GM12874 (cell line): ENCODE results near the gene ARID1B.

Experiments
- TF ChIP-seq, protein P1 (sequence below): IDR thresholded peaks from 2 replicates; pipeline ENCODE4 v1.5.1; 2011; ENCODE audit warnings: low read depth, mild to moderate bottlenecking, control low read depth, low read length, moderate library complexity; ENCODE audit not compliant: insufficient read depth

The ARID1B gene

GRCh38 chr6:156797901-156798735, 20.9 kb downstream of the ARID1B start:
- TF ChIP-seq, protein P1, sequence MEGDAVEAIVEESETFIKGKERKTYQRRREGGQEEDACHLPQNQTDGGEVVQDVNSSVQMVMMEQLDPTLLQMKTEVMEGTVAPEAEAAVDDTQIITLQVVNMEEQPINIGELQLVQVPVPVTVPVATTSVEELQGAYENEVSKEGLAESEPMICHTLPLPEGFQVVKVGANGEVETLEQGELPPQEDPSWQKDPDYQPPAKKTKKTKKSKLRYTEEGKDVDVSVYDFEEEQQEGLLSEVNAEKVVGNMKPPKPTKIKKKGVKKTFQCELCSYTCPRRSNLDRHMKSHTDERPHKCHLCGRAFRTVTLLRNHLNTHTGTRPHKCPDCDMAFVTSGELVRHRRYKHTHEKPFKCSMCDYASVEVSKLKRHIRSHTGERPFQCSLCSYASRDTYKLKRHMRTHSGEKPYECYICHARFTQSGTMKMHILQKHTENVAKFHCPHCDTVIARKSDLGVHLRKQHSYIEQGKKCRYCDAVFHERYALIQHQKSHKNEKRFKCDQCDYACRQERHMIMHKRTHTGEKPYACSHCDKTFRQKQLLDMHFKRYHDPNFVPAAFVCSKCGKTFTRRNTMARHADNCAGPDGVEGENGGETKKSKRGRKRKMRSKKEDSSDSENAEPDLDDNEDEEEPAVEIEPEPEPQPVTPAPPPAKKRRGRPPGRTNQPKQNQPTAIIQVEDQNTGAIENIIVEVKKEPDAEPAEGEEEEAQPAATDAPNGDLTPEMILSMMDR, result no peak

DNA sequence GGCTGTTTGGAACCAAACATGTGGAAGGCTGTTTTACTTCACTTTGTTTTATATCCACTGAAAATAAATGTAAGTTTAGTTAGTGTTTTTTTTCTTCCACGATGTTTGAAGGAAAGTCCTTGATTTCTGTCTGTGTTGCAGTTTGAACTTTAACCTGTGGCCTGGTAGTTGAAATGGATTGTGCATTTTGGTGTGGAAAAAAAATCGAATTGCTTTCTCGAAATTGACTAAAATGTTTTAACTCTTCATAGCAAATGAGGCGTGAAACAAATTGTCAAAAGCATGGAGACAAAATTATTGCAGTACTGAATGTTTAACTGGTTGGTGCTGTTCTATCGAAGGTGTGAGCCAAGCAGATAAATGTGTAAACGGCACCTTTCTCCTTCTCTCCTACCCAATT, 24.5 kb downstream of the ARID1B start:
- TF ChIP-seq, protein P1, result no peak

DNA sequence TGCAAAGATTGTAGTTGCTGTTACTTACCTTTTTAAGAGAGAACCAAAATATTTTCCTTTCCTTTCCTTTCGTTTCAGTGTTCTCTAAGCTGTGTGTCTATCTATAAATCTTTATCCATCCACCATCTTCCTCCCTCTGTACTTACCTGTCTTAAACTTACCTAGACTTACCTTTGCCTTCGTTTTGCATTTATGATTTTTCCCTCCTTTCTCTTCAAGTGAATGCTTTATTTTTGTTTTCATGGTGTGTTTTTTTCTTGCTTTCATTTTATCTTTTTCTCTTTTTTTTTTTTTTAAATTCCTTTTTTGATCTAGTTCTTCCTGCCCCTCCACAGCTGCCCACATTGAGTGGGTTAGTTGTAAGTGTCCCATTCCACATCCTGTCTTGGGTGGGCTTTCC, 26.2 kb downstream of the ARID1B start:
- TF ChIP-seq, protein P1, result no peak

DNA sequence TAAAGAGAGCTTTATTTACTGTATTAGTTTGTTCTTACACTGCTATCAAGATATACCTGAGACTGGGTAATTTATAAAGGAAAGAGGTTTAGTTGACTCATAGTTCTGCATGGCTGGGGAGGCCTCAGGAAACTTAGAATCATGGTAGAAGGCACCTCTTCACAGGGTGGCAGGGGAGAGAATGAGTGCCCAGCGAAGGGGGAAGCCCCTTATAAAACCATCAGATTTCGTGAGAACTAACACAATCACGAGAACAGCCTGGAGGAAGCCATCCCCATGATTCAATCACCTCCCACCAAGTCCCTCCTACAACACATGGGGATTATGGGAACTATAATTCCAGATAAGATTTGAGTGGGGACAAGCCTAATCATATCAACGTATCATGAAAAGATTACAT, 27.2 kb downstream of the ARID1B start:
- TF ChIP-seq, protein P1, result no peak

DNA sequence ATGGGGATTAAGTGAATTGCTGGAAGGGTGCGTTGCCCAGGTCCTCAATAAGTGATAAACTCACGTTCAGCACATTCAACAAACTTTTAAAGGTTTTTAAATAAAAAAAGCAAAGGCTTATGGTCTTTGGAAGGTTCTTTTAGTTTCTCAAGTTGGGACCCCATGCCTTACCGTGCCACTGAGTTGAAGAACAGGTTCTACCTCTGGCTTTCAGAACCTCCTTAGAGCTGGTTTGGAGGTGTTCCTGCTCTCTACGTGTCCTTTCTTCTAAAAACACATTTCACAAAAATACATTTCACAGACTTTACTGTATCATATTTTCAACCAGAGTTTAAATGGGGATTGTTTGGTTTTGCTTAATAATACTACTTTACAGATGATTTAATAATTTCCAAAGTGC, 29.0 kb downstream of the ARID1B start:
- TF ChIP-seq, protein P1, result no peak

DNA sequence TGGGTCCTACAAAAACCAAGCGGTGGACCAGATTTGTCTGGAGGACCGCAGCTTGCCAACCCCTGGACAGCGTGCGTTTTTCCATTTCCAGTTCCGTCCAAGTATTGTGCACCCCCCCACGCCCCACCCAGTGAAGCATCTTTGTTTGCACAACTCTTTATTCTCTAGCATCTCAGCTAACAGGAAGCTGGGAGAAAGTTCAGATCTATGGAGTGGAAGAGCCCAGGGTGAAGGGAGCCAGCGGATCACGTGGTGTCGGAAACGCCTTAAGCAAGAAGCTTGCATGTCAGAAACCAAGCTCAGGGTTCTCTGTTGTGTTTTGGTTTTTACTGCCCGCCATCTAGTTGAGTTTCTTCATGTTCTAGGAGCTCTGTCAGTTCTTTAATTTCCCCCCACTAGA, 29.9 kb downstream of the ARID1B start:
- TF ChIP-seq, protein P1, result no peak

DNA sequence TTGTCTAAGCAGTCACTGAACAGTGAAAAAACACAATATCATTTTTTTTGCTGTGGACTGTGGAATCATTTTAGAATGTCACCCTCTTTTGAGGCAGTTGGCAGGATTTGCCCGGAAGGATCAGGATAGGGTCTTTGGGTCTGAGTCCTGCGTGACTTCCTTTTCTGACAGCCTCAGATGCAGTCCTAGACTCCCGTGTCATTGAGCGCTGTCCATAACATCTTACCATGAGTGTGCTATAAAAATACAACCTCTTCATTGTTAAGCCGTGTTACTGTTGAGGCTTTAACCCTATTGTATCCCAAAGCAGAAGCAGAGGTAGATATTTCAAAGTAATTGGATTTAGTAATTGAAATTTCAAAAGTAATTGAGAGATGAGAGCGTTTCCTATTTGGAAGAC, 30.6 kb downstream of the ARID1B start:
- TF ChIP-seq, protein P1, result no peak
